Activated naive CD8-positive, alpha-beta T cell treated with anti-CD3 and anti-CD28 coated beads, Interleukin-2, amount 50 U/mL, for 16 hours (primary cell): Measurements from ENCODE around the gene KLHDC4.
"Not testable (repeated sequence)": the region's sequence is repeated elsewhere in the genome, so short reads cannot be mapped to it uniquely, and the experiment has no call there.

ENCODE experiments used
- DNase-seq: peaks from one replicate; pipeline ENCODE4 v3.0.0-alpha.2; 2020; ENCODE audit warnings: low read depth, low spot score

Gene KLHDC4

DNA sequence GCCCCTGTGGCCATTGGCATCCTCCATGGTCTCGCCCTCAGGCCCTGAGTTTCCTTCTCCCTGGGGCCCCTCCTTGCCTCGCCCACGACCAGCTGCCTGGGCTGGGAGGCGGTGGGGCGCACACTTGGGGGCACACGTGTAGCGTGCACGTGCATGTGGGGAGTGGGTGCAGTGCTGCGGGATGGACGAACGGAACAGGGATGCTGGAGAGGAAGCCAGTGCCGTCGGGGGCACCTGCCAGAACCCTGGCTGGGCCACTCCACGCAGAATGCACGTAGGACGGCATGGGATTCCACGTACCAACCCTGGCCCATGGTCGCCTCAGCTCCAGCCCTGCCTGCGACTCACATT lies 80.4 kb downstream of the KLHDC4 start:
- no peak for DNase-seq

DNA sequence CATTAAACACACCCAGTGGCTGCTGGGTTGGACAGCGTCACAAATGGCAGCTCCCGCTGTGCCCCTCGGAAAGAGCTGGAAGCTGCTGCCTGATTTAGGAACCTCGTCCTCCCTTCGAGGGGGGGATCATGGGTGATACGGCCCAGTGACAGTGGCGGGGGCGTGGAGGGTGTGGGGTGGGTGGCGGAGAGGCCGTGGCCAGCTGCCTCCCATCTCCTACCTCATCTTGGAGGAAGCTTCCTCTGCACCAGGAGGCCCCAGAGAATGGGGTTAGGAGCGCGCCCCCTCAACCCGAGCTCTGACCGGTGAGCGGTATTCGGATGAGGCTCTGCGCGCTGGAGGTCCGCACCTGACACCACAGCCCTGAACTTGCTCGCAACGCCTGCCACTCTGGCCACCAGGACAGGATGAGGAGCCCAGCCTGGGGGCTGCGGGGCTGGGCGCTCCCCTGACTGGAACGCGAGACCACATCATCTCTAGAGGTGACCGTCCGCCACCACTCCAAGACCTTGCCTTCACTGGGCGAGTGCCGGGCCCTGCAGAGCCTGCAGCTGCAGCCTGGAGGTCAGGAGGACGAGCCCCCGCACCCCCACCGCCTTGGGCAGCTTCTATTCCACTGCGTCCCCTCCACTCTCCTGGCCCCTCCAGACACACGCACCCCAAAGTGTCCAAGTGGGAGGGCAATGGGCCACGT lies 80.9 kb downstream of the KLHDC4 start:
- DNase-seq: no peak

DNA sequence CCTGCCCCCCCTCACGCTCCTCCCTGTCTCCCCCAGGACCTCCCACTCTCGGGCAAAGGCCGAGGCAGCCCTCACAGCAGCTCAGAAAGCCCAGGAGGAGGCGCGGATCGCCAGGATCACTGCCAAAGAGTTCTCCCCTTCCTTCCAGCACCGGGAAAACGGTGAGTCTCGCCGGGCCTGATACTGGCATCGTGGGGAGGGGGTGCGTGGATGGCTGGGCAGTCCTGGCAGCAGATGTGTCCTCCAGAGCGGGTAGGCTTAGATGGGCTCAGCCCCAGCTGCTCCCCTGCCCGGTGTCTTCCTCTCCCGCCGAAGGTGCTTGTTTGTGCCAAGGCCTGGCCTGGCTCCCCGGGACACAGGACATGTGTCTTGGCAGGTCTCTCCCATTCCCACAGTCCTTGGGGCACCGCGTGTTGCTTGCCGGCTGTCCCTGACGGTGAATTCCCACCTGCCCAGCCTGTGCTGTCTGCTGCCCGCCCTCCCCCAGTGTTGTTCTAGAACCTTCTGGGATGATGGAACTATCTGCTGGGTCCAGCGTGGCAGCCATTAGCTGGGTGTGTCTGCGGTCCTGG lies 81.6 kb downstream of the KLHDC4 start:
- no peak for DNase-seq

DNA sequence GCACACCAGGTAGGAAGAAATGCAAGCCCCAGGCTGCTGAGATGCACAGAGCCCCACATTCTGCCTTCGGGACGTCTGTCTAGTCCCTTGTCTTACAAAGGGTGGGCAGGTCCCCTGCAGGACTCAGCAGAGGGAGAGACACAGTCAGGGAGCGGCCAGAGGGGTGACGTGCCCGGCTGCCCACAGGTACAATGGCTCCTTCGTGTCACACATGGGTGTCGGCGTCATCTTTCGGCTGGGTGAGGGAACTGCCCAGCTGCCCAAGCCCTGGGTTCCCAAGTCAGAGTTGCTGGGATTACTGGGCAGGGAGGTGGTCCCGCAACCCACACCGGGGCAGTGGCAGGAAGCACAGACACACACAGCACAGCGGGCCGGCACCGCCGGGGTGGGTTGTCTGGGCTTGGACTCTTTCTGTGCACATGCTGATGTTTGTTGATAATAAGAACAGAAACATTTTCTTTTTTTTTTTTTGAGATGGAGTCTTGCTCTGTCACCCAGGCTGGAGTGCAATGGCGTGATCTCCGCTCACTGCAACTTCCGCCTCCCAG lies 82.9 kb downstream of the KLHDC4 start:
- no peak for DNase-seq

DNA sequence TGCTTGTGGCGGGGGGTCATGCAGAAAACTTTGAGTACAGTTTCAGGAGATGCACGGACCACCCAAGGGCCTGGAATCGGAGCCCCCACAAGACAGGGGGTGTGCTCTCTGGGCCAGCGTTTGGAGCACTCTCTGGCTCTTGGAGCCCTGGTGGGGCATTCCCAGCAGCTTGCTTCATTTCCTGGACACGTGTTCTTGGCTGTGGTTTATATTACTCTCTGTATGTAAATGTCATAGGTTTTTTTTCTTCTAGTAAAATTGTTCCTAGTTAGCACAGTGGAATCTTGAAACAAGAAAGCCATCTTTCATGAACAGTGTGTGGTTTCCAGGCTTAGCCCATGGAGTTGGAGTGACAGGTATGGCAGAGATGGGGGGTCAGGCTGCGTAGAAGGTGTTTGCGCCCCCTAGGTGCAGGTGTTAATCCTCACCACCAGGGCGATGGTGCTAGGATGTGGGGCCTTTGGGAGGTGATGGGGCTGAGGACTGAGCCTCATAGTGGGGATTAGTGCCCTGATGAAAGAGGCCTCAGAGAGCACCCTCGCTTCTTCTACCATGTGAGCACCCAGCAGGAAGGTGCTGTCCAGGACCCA lies 83.7 kb downstream of the KLHDC4 start:
- no peak for DNase-seq

DNA sequence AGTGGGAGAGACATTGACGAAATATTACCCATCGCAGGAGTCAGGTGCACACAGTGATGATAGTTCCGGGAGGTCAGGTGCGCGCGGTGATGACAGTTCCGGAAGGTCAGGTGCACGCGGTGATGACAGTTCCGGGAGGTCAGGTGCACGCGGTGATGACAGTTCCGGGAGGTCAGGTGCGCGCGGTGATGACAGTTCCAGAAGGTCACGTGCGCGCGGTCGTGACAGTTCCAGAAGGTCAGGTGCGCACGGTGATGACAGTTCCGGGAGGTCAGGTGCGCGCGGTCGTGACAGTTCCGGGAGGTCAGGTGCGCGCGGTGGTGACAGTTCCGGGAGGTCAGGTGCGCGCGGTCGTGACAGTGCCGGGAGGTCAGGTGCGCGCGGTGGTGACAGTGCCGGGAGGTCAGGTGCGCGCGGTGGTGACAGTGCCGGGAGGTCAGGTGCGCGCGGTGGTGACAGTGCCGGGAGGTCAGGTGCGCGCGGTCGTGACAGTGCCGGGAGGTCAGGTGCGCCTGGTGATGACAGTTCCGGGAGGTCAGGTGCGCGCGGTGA lies 84.7 kb downstream of the KLHDC4 start:
- not testable (repeated sequence) for DNase-seq

DNA sequence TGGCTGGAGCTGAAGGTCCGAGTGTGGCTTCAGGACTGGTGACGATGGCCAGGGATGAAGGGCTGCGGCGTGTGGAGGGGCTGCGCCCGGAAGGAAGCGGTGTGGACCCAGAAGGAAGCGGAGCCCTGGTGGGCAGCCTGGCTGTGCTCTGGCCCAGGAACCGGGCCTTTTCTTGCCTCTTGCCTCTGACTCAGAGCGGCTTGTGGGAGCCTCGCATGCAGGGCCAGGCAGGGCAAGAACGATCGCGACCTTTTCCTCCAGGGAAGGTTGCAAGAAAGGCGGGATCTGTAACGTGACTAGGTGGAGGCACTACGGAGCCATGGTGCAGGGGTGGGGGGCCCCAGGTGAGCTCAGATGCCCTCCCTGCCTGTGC lies 85.5 kb downstream of the KLHDC4 start:
- no peak for DNase-seq

DNA sequence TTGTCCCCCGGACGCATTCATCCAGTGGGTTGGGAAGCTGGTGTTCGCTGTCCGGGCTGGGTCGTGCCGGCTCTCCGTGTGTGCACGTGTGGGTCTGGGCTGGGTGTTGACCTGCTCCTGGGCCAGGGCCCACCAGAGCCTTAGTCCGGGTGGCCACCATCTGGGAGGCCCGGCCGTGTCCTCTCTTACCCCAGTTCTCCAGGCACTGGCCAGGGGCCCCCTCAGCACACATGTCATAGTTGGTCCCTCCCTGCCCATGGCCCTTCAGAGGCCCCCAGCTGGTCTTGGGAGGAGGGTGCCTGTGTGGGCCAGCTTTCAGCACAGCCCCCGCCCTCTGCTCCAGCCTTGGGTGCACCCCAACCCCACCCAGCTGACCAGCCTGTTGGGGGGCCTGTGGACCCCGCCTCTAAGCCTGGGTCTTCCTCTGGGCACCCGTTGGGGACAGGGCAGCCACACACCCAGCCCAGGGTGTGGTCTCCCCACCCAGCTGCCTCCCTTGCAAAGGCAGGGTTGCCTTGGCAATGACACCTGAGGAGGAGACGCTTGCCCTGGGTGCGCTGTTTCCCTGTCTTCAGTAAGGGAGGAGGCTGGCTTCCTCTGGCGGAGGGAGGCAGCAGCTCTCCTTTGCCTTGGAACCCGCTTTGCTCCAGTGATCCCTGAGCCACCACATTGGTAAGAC lies 86.1 kb downstream of the KLHDC4 start:
- DNase-seq: no peak

DNA sequence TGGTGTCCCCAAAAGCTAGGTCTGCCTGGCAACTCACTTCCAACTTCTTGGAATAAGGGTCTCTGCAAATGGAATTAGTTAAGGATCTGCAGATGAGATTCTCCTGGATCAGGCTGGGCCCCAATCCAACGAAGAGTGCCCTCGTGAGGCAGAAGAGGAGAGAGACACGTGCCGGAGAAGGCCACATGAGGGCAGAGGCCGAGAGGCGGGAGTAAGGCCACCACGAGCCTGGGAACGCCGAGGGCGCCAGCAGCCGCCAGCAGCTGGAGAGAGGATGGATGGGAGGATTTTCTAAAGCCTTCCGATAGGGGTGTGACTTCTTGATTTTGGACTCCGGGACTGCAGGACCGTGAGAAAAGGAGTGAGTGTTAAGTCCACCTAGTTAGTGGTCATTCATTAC lies 87.2 kb downstream of the KLHDC4 start:
- no peak for DNase-seq

DNA sequence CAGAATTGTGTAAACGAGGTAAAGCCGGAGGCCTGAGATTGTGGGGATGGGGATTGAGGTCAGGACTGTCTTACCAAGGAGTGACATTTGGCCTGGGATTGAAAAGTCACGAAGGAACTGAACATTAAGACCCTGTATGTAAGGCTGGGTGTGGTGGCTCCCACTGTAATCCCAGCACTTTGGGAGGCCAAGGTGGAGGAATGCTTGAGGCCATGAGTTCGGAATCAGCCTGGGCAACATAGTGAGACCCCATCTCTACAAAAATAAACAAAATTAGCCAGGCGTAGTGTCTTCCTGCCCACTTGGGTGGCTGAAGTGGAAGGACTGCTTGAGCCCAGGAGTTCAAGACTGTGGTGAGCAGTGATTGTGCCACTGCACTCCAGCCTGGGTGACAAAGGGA lies 88.0 kb downstream of the KLHDC4 start:
- no peak for DNase-seq

DNA sequence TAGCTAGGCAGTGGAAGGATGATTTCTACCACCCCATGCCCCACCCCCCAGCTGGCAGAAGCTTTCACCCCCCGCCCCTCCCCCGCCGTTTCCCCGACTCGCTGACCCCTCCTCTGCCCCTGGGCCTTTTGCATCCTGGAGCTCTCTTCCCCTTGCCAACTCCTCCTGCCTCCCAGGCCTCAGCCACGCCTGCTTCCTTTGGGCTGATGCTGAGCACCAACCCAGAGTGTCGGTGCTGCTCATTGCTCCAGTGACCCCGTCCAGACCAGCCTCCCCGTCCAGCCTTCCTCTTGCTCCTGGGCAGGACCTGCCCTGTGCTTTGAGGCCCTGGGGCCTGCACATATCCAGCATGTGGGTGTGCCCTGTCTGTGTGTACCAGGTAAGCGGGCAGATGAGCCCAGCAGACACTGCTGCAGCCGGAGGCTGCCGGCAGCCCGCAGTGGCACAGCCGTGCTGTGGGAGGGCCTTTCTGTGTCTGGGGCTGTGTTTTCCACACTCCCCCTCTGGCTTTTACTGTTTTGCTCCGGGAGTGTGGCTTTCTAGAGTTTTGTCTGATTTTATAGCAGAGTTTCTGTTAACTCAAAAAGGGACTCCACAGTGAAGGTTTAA lies 90.6 kb downstream of the KLHDC4 start:
- DNase-seq: no peak

DNA sequence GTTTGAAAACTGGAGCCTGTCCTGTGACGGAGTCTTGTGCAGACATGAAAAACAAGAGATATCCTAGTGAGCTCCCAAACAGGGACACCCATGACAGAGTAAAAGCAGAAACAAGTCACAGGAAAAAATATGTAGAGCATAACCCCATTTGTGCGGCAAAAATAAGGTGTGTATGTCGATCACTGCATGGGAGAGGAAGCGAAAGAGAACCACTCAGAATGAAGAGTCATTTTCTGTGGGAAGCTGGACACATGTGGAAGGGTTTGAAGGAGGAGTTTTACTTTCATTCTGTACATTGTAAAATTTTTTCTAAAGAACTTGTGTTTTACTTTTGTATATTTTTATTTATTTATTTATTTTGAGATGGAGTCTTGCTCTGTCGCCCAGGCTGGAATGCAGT lies 91.4 kb downstream of the KLHDC4 start:
- no peak for DNase-seq

DNA sequence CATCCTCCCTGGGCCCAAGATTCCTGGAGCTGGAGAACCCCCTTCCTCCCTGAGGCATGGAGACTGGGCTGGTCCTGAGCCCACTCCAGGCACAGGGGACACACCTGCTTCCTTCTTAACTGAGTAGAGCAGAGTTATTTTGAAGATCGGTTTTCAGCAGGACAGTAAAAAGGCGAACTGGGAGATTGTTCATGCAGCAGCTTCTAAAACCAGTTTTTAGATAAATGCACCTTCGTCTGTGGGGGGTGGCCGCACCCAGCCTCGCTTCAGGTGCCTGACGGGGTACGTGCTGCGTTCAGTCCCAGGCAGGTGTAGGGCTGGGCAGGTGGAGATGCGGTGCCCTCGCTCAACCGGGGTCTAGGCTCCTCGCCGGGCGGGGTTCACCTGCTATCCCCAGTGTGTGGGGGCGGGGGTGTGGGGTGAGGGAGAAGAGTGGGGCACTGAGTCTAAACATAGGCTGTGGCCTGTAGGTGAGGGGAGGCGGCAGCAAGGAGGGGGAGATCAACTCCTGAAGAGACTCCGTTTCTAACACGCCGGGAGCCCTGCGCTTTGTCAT lies 94.0 kb downstream of the KLHDC4 start:
- DNase-seq: no peak

DNA sequence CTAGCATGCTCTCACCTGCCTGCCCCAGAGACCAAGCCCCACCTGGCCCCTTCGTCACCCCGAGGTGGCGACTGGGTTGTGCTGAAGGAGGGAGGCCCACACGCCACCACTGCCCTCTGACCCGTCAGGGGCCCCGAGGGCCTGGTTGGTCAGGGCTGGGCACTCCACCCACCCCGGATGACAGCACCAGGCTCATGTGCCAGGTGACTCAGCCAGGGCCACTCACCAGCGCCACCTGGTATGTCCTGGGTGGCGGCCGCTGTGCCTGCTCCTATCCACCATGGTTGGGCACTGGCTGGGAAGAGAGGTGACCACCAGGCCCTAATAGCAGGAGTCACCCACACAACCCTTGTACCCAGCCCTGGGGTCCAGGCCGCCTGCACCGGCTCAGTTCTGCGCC lies 94.6 kb downstream of the KLHDC4 start:
- no peak for DNase-seq

DNA sequence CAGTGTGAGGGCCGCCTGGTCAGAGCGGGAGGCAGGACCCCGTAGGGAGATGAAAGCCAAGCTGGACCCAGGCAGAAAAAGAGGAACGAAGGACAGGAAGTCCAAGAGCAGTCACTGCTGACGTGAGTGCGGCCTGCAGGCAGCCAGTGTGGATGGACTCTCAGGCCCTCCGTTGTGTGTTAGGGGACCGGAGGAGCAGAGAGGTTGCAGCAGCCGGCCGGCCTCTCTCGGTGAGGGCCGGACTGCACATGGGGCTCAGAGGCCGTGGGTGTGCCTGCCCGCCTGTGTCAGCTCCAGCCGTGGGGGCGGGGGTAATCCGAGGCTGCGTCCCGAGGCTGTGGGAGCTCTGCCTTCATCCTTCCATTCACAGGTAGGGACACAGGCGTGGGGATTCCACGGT lies 96.1 kb downstream of the KLHDC4 start:
- no peak for DNase-seq

DNA sequence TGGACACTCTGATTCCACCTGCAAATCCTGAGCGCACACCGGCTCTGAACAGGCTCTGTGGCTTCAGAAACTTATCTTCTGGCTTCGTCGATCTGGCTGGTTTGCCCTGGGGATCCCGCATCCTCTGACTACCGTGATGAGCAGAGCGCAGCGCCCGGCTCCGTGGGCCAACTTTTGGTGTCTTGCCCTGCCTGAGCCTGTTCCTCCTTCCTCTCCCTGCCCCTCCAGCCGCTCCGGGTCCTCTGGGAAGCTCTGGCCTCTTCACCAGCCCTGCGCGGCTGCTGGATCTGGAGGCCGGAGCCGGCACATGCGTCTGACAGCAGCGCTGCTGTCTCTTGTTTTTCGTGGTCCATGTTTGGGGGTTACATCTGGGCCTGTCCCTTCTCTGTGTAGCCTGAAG lies 97.8 kb downstream of the KLHDC4 start:
- no peak for DNase-seq

DNA sequence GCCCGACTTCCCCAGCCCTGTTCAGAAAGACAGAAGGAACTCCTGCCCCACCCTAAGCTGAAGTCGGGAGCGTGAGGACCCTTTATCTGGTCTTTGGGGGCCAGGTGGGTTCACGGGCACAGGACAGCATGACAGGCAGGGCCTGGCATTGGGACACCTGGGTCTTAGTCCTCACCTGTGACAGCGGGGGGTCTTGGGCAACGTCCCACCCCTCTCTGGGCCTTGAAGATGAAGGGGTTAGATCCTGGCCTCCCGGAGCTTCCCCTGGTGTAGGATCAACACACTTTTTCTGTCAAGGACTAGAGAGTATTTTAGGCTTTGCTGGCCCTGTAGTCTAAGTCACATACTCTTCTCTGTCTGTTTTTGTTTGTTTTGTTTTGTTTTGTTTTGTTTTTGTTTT lies 98.3 kb downstream of the KLHDC4 start:
- no peak for DNase-seq

DNA sequence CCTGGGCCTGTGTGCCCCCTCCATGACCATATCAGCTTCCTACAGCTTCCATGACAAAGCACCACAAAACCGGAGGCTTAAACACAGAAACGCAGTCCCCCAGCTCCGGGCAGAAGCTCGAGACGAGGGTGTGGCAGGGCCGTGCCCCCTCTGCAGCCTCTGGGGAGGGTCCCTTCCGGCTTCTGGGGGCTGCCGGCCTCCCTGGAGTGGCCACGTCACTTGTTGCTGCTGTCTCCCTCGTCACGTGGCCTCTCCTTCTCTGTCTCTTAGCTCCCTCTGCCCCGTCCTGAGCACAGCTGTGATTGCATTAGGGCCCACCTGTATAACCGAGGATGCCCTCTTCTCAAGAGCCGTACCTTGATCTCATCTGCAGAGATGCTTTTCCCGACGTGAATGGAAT lies 98.9 kb downstream of the KLHDC4 start:
- DNase-seq: no peak

DNA sequence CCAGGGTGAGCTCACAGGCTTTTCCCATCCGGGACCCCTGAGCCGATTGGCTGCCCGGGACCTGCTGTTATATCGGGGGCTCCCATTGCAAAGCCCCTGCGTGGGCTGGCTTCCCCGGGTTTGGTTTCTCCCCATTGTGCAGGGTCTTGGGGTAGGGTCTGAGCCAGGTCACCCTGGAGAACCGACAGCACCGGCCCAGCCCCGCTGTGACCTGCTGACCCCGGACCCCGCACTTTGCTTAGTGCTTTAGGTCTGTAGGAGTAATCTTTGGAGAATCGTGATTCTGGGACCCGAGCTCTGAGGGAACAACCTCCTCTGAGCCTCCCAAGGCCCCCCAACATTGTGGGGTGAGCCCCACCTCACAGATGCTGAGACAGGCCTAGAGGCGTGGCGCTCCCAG lies 100.6 kb downstream of the KLHDC4 start:
- DNase-seq: no peak

DNA sequence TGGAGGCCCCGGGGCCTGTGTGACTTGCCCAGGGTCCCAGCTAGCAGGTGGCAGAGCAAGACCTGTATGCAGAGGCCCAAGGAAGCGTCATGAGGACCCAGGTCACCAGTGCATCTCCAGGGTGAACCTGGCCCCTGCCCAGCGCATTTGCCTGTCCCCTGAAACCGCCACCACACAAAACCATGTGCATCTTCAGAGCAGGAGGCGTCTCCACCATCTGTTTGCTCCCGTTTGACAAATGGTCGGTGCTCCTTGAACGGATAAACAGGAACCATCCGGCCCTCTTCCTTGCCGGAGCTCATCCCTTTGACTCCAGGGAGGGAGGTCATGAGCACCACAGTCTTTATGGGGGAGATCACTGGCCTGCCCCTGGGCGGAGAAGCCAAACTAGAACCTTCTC lies 101.0 kb downstream of the KLHDC4 start:
- DNase-seq: no peak

DNA sequence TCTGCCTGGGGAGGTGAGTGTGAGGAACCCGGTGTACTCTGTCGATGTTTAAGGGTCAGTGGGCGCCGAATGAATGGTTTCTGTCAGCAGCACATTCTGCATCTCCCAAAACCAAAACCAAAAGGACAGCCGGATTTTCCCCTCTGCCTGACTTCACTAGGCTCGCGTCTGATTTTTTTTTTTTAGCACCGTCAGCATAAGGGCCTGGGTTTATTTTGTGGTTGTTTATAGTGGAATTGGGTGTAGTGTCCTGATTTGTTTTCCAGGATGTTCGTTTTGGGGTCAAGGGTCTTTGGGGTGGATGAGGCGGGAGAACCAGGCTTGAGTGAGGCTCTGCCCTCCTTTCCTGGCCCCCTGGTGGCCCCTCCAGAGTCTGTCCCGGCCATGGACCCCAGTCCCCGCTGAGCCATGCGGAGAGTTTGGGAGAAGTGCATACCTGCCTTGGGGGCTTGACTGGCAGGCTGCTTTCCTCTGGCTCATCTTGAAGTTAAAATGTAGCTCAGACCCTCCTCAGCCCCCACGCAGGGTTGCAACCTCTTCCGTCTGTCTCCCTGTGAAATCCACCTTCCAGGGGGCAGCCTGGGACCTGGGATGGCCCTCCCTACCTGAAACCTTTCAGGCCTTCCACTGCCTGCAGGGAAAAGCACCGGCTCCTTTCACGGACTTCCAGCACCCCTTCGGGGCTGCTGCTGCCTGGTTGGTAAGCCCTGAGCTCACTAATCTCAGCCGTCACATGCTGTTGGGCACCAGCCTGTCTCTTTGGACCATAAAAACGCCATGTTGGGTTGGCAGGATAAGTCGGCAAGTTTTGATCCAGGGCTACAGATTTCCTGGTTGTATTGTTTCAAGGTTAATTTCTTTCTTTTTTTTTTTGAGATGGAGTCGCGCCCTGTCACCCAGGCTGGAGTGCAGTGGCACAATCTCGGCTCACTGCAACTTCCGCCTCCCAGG lies 103.3 kb downstream of the KLHDC4 start:
- no peak for DNase-seq
